ENCODE data around the gene TMED9. TPM values are rescaled to one million over a fixed set of nuclear protein-coding genes. Genes with fewer than 3 reads are reported as not detected.
"Not testable (repeated sequence)": the region's sequence is repeated elsewhere in the genome, so short reads cannot be mapped to it uniquely, and the experiment has no call there.

The TMED9 gene
- 119 and 136 TPM in 2 replicates for total RNA-seq (2014; rRNA removed)
- 405 TPM for polyA plus RNA-seq (2012)

DNA sequence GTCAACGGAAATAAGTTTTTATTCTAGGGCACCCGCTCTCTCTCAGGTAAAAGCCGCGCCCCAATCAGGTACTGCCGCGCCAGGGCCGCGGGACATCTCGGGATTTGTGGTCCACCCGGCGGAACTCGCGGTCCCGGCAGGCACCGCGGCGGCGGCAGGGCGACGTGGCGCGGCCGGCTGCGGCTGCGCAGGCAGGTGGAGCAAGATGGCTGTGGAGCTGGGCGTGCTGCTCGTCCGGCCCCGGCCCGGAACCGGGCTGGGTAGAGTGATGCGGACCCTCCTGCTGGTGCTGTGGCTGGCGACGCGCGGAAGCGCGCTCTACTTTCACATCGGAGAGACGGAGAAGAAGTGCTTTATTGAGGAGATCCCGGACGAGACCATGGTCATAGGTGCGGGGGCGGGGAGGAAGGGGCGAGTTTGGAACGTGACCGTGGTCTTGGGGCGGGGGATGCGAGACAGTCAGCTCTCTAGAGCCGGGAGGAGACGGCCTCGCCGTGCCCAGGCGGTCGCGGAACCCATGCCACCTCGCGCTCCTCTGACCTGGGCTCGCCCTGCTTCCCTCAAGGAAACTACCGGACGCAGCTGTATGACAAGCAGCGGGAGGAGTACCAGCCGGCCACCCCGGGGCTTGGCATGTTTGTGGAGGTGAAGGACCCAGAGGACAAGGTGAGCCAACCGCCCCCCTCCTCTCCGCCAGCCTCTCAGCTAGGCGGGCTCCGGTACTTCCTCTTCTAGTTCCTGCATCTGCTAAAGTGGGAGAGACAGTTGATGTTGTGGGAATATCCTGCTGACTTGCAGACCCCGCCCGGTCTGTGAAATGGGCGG, at the start of gene TMED9:
TSS of gene TMED9 (plus strand) at position 194 of the 825 bp plus-strand sequence. CDS start at position 206, 12 bp downstream.
- DNase-seq (ENCODE audit: low read depth) = peak; percentile 67

DNA sequence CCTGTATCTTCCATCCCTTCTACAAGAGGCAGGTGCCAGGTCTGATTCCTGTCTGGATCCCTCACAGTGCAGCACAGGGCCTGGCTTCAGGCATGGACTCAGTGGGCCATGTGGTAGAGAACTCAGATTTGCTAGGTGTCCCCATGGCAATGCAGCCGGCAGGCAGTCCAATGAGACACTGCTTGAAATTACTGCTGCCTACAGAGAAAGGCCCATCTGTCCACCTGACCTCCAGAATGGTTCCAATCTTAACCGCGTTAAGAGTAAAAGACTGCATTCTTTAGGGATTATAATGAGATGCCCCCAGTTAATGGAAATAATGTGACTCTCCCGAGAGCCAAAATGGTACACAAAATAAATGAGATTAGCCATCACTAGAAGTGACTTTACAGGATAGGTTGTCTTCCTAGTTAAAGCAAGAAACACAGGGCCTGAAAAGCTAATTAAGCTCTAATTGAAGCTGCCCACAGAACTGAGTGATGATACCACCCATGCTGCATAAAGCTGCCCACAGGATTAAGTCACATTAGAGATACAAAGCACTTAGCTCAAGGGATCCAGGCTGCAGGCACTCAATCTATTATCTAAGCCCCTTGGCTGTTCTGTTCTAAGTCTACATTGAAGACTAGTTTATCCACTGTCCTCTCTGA, 49.1 kb upstream of the TMED9 start:
- DNase-seq (ENCODE audit: low read depth) = no peak

DNA sequence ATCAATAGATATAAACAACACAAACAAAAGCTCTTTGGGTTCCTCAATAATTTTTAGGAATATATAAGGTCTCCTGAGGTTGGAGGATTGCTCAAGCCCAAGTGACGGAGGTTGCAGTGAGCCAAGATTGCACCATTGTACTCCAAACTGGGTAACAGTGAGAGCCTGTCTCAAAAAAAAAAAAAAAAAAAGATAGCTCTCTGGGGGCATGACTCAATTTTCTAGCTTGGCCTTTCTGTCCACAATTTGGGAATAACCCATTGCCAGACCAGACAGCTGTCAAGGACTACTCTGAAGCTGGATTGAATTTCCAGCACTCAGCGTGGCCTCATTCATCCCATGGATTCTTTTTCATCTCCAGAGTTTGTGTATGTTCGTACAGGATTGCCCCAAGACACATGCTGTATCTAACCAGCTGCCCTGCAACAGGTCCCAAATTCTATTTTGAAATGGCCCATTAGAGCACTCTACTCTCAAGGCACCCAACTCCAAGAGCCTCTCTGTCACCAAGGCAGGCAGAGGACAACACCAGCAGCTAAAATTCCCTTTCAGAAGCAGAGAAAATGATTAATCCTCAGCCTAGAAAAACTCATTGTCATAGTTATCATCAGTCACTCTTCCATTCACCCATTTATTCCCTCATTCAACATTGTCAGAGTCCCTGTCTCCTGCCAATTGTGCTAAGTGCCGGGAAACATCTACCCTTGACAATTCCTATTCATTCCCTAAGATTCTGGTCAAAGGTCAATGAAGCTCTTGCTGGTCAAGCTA, 46.3 kb upstream of the TMED9 start:
- peak; percentile 98 for DNase-seq (ENCODE audit: low read depth)

DNA sequence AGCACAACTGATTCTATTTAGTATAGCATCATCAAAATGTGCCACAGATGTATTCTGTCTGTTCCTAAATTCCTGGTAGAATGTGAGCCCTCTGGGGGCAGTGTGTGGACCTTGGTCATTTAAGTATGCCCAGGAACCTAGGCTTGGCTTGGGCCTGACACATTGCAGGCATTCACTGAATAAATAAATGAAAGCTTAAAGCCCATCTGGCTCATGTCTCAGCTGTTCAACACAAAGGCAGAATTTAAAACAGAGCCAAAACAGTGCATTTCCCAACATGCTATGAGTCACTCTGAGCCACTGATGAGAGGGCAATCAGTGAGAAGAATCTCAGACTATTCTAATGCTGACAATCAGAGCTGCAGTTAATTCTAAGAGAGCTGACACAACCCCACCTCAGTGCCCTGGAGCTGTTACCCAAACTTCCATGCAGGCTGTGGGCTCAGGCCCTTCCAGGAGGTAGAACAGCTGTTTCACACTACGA, 45.7 kb upstream of the TMED9 start:
- DNase-seq (ENCODE audit: low read depth) = peak; percentile 100

DNA sequence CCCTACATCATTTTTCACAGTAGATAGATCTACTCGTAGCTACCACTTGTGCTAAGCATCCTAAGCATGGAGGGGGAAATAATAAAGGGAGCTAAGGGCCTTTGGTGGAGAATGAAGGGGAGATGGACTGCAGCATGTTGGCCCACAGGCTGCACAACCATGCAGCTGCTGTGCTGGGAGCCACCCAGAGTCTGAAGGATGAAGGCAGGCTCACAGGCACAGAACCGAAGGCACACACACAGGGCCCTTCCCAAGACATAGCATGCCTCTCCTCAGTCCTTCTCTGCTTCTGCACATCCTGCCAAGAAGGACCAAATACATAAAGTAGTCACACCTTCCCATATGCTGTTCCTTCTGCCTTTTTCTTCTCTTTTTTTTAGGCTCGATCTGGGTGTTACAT, 44.3 kb upstream of the TMED9 start:
- peak; percentile 32 for DNase-seq (ENCODE audit: low read depth)

DNA sequence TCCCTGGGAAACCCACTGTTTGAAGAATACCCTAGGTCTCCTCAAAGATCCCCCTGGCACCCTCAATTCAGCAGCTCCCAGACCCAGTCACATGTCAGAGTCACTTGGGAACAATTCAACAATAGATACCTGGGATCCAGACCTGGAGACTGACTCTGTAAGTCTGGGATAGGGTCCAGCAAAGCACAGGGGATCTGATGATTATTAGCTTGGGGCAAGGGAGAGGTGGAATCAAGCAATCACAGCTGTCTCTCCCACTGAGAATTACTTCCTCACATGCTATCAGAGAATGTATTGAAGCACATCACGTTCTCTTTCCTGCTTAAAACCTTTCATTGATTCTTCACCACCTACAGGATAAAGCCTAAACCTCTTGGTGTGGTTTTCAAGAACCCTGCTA, 43.5 kb upstream of the TMED9 start:
- DNase-seq (ENCODE audit: low read depth) = no peak

DNA sequence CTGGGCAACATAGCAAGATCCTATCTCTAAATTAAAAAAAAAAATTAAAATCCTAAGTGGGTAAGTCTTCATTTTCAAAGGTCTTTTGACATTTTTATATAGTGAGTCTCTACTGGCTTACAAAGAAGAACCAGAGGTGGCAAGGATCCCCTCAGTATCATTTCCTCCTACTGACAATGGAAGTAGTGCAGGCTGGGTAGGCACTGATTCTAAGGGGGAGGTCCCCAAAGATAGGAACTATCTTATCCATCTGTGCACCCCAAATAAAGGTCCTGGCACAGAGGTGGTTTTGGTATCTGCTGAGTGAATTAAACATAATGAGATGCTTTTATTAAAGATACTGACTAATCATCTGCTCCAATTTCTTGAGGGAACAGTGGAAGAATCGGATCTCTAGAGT, 41.9 kb upstream of the TMED9 start:
- DNase-seq (ENCODE audit: low read depth) = no peak

GRCh38 chr5:177552839-177553455, 39.1 kb upstream of the TMED9 start:
- peak; percentile 26 for DNase-seq (ENCODE audit: low read depth)

DNA sequence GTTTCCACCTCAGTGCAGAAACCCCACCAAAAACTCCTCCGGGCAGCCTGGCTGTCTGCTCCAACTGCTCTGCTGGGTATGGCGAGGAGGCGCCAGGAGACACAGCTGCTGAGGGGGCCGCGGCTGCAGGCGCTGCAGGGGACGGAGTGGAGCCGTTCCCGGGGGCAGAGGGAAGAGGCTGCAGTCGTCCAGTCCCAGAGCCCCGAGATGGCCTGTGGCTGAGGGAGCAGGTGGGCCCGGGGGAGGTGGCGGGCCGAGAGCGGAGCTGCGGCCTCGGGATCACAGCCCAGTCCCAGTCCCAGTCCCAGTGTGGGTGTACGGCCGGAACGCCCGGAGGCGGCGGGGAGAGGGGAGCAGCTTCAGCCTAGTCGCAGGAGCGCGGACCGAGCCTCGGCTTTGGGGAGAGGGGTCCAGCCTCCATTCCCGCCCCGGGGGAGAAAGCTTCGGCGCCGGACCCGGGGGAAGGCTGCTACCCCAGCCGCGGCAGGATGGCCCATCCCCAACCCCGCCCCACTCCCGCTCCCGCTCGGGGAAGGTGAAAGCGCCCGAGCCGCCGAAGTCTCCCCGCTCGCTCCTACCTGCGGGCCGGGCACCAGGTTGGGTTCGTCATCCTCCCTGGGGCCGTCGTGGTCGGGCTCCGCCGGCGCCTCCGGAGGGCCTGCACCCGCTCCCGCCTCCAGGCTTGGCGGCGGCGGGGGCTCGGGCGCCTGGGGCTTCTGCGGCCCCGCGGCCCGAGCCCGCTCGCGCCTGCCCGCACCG, 38.2 kb upstream of the TMED9 start:
- peak; percentile 30 for DNase-seq (ENCODE audit: low read depth)

DNA sequence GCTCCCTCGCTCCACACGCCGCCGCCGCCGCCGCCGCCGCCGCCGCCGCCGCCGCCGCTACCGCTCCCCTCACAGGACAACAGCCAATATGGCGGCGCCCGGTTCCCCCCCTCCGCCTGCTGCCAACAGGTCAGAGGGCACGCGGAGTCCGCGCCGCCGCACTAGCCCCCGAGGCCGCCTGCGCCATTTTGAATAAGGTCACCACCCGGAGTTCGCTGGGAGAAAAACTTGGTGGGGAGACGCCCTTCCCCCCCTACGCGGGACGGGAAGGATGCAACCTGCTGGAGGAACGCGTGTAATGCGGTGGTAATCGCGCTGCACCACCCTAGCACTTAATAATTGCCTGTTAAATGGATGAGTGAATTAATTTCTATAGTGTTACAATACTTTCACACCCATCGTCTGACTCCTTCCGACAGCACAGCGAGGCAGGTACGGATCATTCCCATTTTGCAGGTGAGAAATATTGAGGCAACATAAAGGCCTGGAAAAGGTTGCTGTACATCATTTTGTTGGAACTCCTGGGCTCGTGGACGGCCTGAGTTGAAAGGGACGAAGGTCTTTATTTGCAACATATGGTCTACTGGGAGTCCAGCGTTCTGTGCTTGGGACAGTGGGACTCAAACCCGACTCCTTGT, 37.4 kb upstream of the TMED9 start, which contains the start of gene FAM193B:
TSS of gene FAM193B (minus strand) at position 90 of the 638 bp plus-strand sequence. CDS start 105 bp downstream, outside the sequence.
- DNase-seq (ENCODE audit: low read depth) = peak; percentile 87

- DNase-seq (ENCODE audit: low read depth) = no peak
Measured at GRCh38 chr5:177555228-177555627, 36.8 kb upstream of the TMED9 start.

DNA sequence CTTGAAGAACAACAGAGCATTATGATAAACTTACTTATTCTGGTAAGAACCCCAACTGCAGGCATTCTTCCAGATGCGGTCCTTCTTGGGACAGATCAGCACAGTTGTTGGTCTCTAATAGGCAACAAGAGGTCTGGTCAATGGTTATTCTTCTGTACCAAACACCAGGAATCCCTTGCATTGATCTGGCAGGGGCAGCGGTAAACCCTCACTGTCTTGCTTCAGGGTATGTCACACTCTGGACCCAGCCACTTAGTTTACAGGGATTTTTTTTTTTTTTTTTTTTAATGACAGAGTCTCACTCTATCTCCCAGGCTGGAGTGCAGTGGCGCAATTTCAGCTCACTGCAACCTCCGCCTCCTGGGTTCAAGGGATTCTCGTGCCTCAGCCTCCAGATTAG, 36.3 kb upstream of the TMED9 start:
- no peak for DNase-seq (ENCODE audit: low read depth)

GRCh38 chr5:177557041-177557647, 34.9 kb upstream of the TMED9 start:
- no peak for DNase-seq (ENCODE audit: low read depth)

- no peak for DNase-seq (ENCODE audit: low read depth)
Measured at GRCh38 chr5:177557796-177558195, 34.2 kb upstream of the TMED9 start.

DNA sequence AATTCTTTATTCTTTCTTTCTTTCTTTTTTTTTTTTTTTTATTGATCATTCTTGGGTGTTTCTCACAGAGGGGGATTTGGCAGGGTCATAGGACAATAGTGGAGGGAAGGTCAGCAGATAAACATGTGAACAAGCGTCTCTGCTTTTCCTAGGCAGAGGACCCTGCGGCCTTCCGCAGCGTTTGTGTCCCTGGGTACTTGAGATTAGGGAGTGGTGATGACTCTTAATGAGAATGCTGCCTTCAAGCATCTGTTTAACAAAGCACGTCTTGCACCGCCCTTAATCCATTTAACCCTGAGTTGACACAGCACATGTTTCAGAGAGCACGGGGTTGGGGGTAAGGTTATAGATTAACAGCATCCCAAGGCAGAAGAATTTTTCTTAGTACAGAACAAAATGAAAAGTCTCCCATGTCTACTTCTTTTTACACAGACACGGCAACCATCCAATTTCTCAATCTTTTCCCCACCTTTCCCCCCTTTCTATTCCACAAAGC, 32.5 kb upstream of the TMED9 start:
- not testable (repeated sequence) for DNase-seq (ENCODE audit: low read depth)

DNA sequence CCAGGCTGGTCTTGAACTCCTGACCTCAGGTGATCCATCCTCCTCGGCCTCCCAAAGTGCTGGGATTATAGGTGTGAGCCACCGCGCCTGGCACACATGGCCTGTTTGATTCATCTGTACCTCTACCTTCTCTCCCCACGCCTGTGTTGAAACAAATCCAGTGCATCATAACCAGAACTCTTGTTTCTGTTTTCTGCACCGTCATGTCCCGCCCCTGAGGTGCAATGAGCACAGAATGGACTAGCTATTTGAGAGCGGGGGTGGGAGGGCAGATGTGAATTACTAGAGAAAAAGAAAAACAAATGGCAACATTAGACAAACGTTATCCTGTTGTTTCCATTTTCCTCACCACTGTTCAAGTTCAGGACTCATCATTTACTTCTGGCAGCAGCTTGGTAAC, 27.0 kb upstream of the TMED9 start:
- no peak for DNase-seq (ENCODE audit: low read depth)

DNA sequence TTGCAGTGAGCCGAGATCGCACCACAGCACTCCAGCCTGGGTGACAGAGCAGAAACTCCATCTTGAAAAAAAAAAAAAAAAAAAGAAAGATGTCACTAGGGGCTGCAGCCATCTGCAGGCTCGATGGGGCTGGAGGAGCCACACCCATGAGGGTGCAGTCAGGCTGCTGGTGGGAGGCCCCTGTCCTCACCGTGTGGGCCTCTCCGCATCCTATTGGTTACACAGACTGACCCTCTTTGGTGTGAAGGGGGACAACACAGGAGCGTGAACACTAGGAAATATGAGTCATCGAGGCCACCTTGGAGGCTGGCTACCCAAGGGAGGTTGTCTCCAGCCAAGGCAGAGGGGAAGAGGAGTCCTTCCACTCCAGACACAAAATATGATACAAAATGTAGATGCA, 23.7 kb upstream of the TMED9 start:
- no peak for DNase-seq (ENCODE audit: low read depth)

DNA sequence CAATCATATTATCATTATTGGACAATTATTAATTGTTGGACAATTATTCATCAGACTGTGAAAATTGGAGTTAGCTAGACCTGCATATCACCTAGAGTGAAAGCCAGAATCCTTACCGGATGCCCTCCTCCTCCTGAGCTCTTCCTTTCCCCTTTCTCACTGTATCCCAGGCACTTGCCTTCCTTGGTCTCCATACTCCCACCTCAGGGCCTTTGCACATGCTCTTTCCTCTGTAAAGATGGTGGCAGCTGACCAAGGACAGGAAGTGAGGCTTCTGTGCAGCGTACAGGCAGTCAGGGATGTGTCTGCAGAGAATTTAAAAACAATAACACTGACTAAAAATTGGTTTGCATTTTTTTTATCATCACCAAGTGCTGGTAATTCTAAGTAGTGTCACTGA, 22.1 kb upstream of the TMED9 start:
- DNase-seq (ENCODE audit: low read depth) = no peak

GRCh38 chr5:177575488-177575887, 16.5 kb upstream of the TMED9 start:
- no peak for DNase-seq (ENCODE audit: low read depth)

- no peak for DNase-seq (ENCODE audit: low read depth)
Measured at GRCh38 chr5:177576169-177576568, 15.8 kb upstream of the TMED9 start.
